DOHH2 (cell line): Measurements from ENCODE around the gene BASP1.

Source experiments
- H3F3A ChIP-seq: fragments of 200-600 bp; sonication (generic), shearing (Covaris generic); 2 replicates; pipeline ENCODE4 v1.6.0; 2016; ENCODE audit warnings: antibody characterized with exemption, mild to moderate bottlenecking; ENCODE audit not compliant: control insufficient read depth, insufficient read depth
- H3K27ac ChIP-seq: fragments of 200-600 bp; sonication (generic); 2 replicates; pipeline ENCODE4 v1.5.1; 2014; ENCODE audit warnings: low read depth, mild to moderate bottlenecking, low read length, moderate library complexity
- H3K27me3 ChIP-seq: fragments of 200-600 bp; sonication (generic); 2 replicates; pipeline ENCODE4 v1.6.1; 2014; ENCODE audit warnings: mild to moderate bottlenecking, low read length, mixed read lengths; ENCODE audit not compliant: control insufficient read depth
- H3K36me3 ChIP-seq: fragments of 200-600 bp; sonication (generic); 2 replicates; pipeline ENCODE4 v1.6.1; 2014; ENCODE audit warnings: mild to moderate bottlenecking, low read length, moderate library complexity, mixed read lengths; ENCODE audit not compliant: control insufficient read depth
- H3K4me1 ChIP-seq: fragments of 200-600 bp; sonication (generic); 2 replicates; pipeline ENCODE4 v1.6.1; 2014; ENCODE audit warnings: mild to moderate bottlenecking, low read length, mixed read lengths; ENCODE audit not compliant: control insufficient read depth
- H3K4me2 ChIP-seq: fragments of 200-600 bp; sonication (generic); 2 replicates; pipeline ENCODE4 v1.6.0; 2014; ENCODE audit warnings: mild to moderate bottlenecking, low read length, moderate library complexity
- H3K4me3 ChIP-seq: fragments of 200-600 bp; sonication (generic); 2 replicates; pipeline ENCODE4 v1.5.1; 2014; ENCODE audit warnings: mild to moderate bottlenecking, low read length, mixed read lengths
- H3K79me2 ChIP-seq: fragments of 200-600 bp; sonication (generic); 2 replicates; pipeline ENCODE4 v1.6.1; 2014; ENCODE audit warnings: mild to moderate bottlenecking, low read length, mixed read lengths; ENCODE audit not compliant: control insufficient read depth
- H3K9me2 ChIP-seq: fragments of 200-600 bp; sonication (generic); replicated peaks from 2 replicates; pipeline ENCODE4 v1.6.1; 2014; ENCODE audit warnings: mild to moderate bottlenecking, low read length, mixed read lengths; ENCODE audit not compliant: control insufficient read depth
- H3K9me3 ChIP-seq: fragments of 200-600 bp; sonication (generic); 2 replicates; pipeline ENCODE4 v1.6.1; 2014; ENCODE audit warnings: antibody characterized with exemption, low read length, mixed read lengths; ENCODE audit not compliant: control insufficient read depth, insufficient read depth
- H4K20me1 ChIP-seq: fragments of 200-600 bp; sonication (generic); 2 replicates; pipeline ENCODE4 v1.6.0; 2014; ENCODE audit warnings: low read depth, mild to moderate bottlenecking, antibody characterized with exemption, low read length, moderate library complexity; ENCODE audit not compliant: control insufficient read depth, insufficient read depth
- CTCF ChIP-seq: fragments of 200-600 bp; sonication (generic); IDR thresholded peaks from one replicate; pipeline ENCODE4 v1.5.1; 2014; ENCODE audit warnings: antibody characterized with exemption, mild to moderate bottlenecking, low read depth, low read length; ENCODE audit not compliant: poor library complexity, severe bottlenecking
- EZH2phosphoT487 ChIP-seq: fragments of 200-600 bp; sonication (generic); IDR thresholded peaks from 2 replicates; pipeline ENCODE4 v1.6.1; 2017; ENCODE audit warnings: borderline replicate concordance, mild to moderate bottlenecking, antibody characterized with exemption, low read length, moderate library complexity, mixed read lengths

Gene BASP1

DNA sequence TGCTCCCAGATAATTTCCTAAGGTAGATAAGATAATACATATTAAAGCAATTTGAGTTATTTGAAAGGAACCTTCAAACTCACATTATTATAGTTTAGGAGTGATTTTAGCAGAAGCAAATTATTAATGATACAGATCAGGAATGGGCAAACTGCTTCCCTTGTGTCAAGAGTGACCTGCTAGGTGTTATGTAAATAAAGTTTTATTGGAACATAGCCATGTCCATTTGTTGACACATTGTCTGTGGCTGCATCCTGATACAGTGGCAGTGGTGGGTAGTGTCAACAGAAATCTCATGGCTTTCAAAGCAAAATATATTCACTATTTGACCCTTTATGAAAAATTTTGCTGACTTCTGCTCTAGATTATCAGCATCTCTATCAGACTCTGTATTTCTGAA lies 11.4 kb upstream of the BASP1 start:
- Histone ChIP-seq H3K27me3 (0 out of 2 replicates have a peak, but pooled peaks cover 3% of the 10 kb centered on the region), H3K4me2 (no peak overlapping the region), H3K9me3 (no peaks in the 10 kb centered on the region), H3K9me2 (no peaks in the 10 kb centered on the region), H4K20me1 (no peaks in the 10 kb centered on the region), H3K27ac (no peak overlapping the region), H3K4me1 (no peaks in the 10 kb centered on the region), H3F3A (no peaks in the 10 kb centered on the region), H3K4me3 (no peak overlapping the region), H3K79me2 (no peaks in the 10 kb centered on the region), H3K36me3 (no peaks in the 10 kb centered on the region)
- no peak for TF ChIP-seq CTCF
- no peak for TF ChIP-seq EZH2phosphoT487

GRCh38 chr5:17212191-17212590 lies 5.2 kb upstream of the BASP1 start:
- TF ChIP-seq EZH2phosphoT487: no peak
- TF ChIP-seq CTCF: no peak
- Histone ChIP-seq H3K4me2 (no peak overlapping the region), H4K20me1 (no peaks in the 10 kb centered on the region), H3K4me3 (no peak overlapping the region), H3K79me2 (no peaks in the 10 kb centered on the region), H3F3A (no peaks in the 10 kb centered on the region; the same call in 1 of the 2 replicates), H3K36me3 (no peaks in the 10 kb centered on the region), H3K9me3 (no peaks in the 10 kb centered on the region), H3K4me1 (peaks cover 18% of the 10 kb centered on the region), H3K27me3 (peaks cover 14% of the 10 kb centered on the region), H3K9me2 (no peaks in the 10 kb centered on the region), H3K27ac (no peak overlapping the region)

DNA sequence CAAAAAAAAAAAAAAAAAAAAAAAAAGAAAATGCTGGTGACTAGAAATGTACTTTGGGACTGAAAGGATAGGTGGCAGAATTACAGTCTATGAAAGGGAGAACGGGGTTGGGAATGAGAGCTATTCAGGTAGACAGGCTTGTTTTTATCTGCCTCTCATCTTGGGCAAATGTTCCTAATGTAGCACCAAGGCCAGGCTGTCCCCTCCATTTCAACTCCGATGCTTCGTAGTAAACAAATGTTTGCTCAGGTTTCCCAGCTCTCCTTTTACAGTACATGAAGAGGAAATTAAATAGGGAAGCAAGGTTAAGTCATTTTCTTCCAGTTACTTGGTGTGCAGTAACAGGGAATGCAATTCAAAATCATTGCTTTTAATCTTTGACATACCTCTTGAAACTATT lies 4.4 kb upstream of the BASP1 start:
- Histone ChIP-seq H3K9me3 (no peaks in the 10 kb centered on the region), H3K27ac (no peak overlapping the region), H4K20me1 (no peaks in the 10 kb centered on the region), H3K4me1 (peaks cover 18% of the 10 kb centered on the region), H3K27me3 (peaks cover 14% of the 10 kb centered on the region), H3K9me2 (no peaks in the 10 kb centered on the region), H3K36me3 (no peaks in the 10 kb centered on the region), H3K79me2 (peaks cover 3% of the 10 kb centered on the region; the same call in 1 of the 2 replicates), H3K4me3 (no peak overlapping the region), H3F3A (no peaks in the 10 kb centered on the region; the same call in 1 of the 2 replicates), H3K4me2 (no peak overlapping the region)
- TF ChIP-seq EZH2phosphoT487 (no peak), CTCF (no peak)

DNA sequence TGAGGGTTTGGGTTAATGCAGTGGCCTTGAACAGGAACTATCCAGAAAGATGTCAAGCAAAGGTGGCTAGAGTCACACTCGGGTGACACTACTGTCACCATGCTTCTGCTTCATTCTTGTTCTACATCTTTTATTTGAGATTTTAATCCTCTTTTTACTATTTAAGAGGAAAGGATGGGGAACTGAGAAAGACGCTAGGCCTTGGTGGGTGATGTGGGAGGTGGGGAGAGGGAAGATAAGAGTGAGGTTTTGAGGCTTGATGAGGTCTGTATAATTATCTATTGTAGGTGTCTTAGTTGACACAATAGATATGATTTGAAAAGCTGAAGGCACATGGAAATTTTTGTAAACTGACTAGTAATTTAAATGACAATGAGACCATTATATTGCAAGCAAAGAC lies 3.5 kb upstream of the BASP1 start:
- no peak for TF ChIP-seq CTCF
- TF ChIP-seq EZH2phosphoT487: no peak
- Histone ChIP-seq H3K79me2 (peaks cover 13% of the 10 kb centered on the region), H3K4me2 (no peak overlapping the region), H4K20me1 (no peaks in the 10 kb centered on the region), H3K4me1 (peaks cover 21% of the 10 kb centered on the region), H3K9me2 (no peaks in the 10 kb centered on the region), H3K9me3 (no peaks in the 10 kb centered on the region), H3K4me3 (no peak overlapping the region), H3F3A (no peaks in the 10 kb centered on the region; the same call in 1 of the 2 replicates), H3K27me3 (peaks cover 15% of the 10 kb centered on the region), H3K36me3 (peaks cover 2% of the 10 kb centered on the region; the same call in 1 of the 2 replicates), H3K27ac (no peak overlapping the region)
